Measurements from ENCODE around the gene TULP1. TPM values are rescaled to one million over a fixed set of nuclear protein-coding genes. Genes with fewer than 3 reads are reported as not detected.

The TULP1 gene
- total RNA-seq, 1 experiment from 2014 or later, result not detected

GRCh38 chr6:35478259-35478658, 34.4 kb downstream of the TULP1 start:
- H3K4me3 ChIP-seq (ENCODE audit: low read length), result no peak overlapping the region
- BruUV-seq (replicated peaks), result no TSS peak
- DNase-seq (no peak), ATAC-seq (no peak)
- intact Hi-C loops (cut with micrococcal nuclease), result no loop called here
- H3K4me2 ChIP-seq (ENCODE audit: low read length), result no peak overlapping the region
- no peaks in the 10 kb centered on the region for H3K9me3 ChIP-seq (ENCODE audit: low read length)
- no peaks in the 10 kb centered on the region for H3K4me1 ChIP-seq (ENCODE audit: insufficient read depth, low read length)
- no peaks in the 10 kb centered on the region for H3K27me3 ChIP-seq (ENCODE audit: low read length)
- POLR2A ChIA-PET (ENCODE audit: unreplicated experiment), result no interaction called here
- H3F3A ChIP-seq (ENCODE audit: low read length, unreplicated experiment), result peaks cover 8% of the 10 kb centered on the region
- no peaks in the 10 kb centered on the region for H3K79me2 ChIP-seq (ENCODE audit: low read length)
- CTCF ChIA-PET, result no interaction called here
- no peak overlapping the region for H2AFZ ChIP-seq (ENCODE audit: low read length)
- no peak for TF ChIP-seq EZH2 (IDR thresholded peaks at IDR 0.05; ENCODE audit: low read length, unreplicated experiment)
- no peak for TF ChIP-seq EZH2phosphoT487 (IDR thresholded peaks at IDR 0.05; ENCODE audit: borderline replicate concordance, low read length)
- TF ChIP-seq, protein P1, sequence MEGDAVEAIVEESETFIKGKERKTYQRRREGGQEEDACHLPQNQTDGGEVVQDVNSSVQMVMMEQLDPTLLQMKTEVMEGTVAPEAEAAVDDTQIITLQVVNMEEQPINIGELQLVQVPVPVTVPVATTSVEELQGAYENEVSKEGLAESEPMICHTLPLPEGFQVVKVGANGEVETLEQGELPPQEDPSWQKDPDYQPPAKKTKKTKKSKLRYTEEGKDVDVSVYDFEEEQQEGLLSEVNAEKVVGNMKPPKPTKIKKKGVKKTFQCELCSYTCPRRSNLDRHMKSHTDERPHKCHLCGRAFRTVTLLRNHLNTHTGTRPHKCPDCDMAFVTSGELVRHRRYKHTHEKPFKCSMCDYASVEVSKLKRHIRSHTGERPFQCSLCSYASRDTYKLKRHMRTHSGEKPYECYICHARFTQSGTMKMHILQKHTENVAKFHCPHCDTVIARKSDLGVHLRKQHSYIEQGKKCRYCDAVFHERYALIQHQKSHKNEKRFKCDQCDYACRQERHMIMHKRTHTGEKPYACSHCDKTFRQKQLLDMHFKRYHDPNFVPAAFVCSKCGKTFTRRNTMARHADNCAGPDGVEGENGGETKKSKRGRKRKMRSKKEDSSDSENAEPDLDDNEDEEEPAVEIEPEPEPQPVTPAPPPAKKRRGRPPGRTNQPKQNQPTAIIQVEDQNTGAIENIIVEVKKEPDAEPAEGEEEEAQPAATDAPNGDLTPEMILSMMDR (conservative IDR thresholded peaks at IDR 0.05; ENCODE audit: low read depth, low read length), result no peak
- peaks cover 1% of the 10 kb centered on the region; the same call in 1 of the 2 replicates for H3K36me3 ChIP-seq (ENCODE audit: low read depth, low read length)
- H3K9ac ChIP-seq (ENCODE audit: low read length), result no peak overlapping the region
- peaks cover 6% of the 10 kb centered on the region; the same call in 1 of the 2 replicates for H4K20me1 ChIP-seq (ENCODE audit: low read length)
- H3K9me2 ChIP-seq (replicated peaks; ENCODE audit: low read length), result no peaks in the 10 kb centered on the region
- no peak overlapping the region for H3K27ac ChIP-seq (ENCODE audit: low read length)

DNA sequence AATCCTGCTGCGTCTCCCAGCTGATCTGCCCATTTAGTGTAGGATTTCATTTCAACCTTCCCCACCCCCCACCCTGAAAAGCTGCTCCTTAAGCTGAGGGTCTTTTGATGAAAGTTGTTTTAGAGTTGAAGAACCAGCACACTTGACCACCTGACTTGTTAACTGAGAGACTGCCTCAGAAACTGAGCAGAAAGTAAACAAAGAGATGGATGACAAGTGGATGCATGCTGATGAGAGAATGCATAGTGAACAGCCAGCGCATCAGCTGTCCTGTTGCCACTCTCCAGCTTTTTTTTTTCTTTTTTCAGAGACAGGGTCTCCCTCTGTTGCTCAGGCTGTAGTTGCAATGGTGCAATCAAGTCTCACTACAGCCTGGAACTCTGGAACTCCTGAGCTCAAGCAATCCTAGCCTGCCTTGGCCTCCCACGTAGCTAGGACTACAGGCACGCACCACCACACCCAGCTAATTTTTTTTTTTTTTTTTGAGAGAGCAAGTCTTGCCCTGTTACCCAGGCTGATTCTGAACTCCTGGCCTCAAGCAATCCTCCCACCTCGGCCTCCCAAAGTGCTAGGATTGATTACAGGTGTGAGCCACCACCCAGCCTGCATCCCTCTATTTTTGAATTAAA, 35.0 kb downstream of the TULP1 start:
- Histone ChIP-seq H2AFZ (ENCODE audit: low read length) (no peak overlapping the region), H3K9ac (ENCODE audit: low read length) (no peak overlapping the region), H3K36me3 (ENCODE audit: low read depth, low read length) (peaks cover 6% of the 10 kb centered on the region; the same call in 1 of the 2 replicates), H3K79me2 (ENCODE audit: low read length) (no peaks in the 10 kb centered on the region), H3F3A (ENCODE audit: low read length, unreplicated experiment) (peaks cover 12% of the 10 kb centered on the region), H3K27me3 (ENCODE audit: low read length) (no peaks in the 10 kb centered on the region), H4K20me1 (ENCODE audit: low read length) (peaks cover 10% of the 10 kb centered on the region; the same call in 1 of the 2 replicates), H3K4me3 (ENCODE audit: low read length) (no peak overlapping the region), H3K4me2 (ENCODE audit: low read length) (no peak overlapping the region), H3K4me1 (ENCODE audit: insufficient read depth, low read length) (no peaks in the 10 kb centered on the region), H3K9me2 (replicated peaks; ENCODE audit: low read length) (no peaks in the 10 kb centered on the region), H3K27ac (ENCODE audit: low read length) (no peak overlapping the region), H3K9me3 (ENCODE audit: low read length) (no peaks in the 10 kb centered on the region)
- intact Hi-C loops (cut with micrococcal nuclease), result no loop called here
- DNase-seq, result no peak
- CTCF ChIA-PET, result no interaction called here
- POLR2A ChIA-PET (ENCODE audit: unreplicated experiment), result interaction anchor here (0.6 kb wide), 1 partner anchor 159 kb away, joined by 4 read pairs; no protein-coding TSS in a partner anchor
- BruUV-seq (replicated peaks), result no TSS peak
- TF ChIP-seq EZH2phosphoT487 (IDR thresholded peaks at IDR 0.05; ENCODE audit: borderline replicate concordance, low read length), result no peak
- TF ChIP-seq, protein P1 (conservative IDR thresholded peaks at IDR 0.05; ENCODE audit: low read depth, low read length), result no peak
- no peak for TF ChIP-seq EZH2 (IDR thresholded peaks at IDR 0.05; ENCODE audit: low read length, unreplicated experiment)
- no peak for ATAC-seq

DNA sequence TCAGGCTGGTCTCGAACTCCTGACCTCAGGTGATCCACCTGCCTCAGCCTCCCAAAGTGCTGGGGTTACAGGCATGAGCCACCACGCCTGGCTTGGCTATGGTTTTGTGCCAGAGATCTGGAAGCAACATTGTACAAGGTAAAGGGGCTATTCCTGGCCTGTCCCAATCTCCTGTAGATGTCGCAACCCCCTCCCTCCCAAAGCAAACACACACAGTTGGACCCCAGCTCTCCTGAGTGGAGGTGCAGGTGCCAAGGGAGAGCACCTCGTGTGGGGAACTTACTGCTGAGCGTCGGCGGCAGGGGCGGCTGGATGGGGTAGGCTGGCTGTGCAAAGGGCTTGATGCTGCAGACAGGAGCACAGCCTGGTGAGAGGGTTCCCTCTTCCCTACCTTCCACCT, 35.7 kb downstream of the TULP1 start:
- no peak overlapping the region for H2AFZ ChIP-seq (ENCODE audit: low read length)
- no peak for ATAC-seq
- no peak overlapping the region for H3K9ac ChIP-seq (ENCODE audit: low read length)
- H3K79me2 ChIP-seq (ENCODE audit: low read length), result peaks cover 3% of the 10 kb centered on the region; the same call in 1 of the 2 replicates
- no peak overlapping the region for H3K27ac ChIP-seq (ENCODE audit: low read length)
- peaks cover 15% of the 10 kb centered on the region for H3F3A ChIP-seq (ENCODE audit: low read length, unreplicated experiment)
- no peaks in the 10 kb centered on the region for H3K27me3 ChIP-seq (ENCODE audit: low read length)
- H3K9me2 ChIP-seq (replicated peaks; ENCODE audit: low read length), result no peaks in the 10 kb centered on the region
- ChIA-PET POLR2A (ENCODE audit: unreplicated experiment) (interaction anchor here (0.6 kb wide), 1 partner anchor 159 kb away, joined by 4 read pairs; no protein-coding TSS in a partner anchor), CTCF (no interaction called here)
- peaks cover 16% of the 10 kb centered on the region for H4K20me1 ChIP-seq (ENCODE audit: low read length)
- no peaks in the 10 kb centered on the region for H3K4me1 ChIP-seq (ENCODE audit: insufficient read depth, low read length)
- H3K36me3 ChIP-seq (ENCODE audit: low read depth, low read length), result peaks cover 12% of the 10 kb centered on the region
- no peaks in the 10 kb centered on the region for H3K9me3 ChIP-seq (ENCODE audit: low read length)
- H3K4me3 ChIP-seq (ENCODE audit: low read length), result no peak overlapping the region
- H3K4me2 ChIP-seq (ENCODE audit: low read length), result no peak overlapping the region
- no TSS peak for BruUV-seq (replicated peaks)
- no peak for DNase-seq
- TF ChIP-seq EZH2 (IDR thresholded peaks at IDR 0.05; ENCODE audit: low read length, unreplicated experiment), result no peak
- intact Hi-C loops (cut with micrococcal nuclease), result no loop called here
